ENCODE measurements around the gene SOWAHC. TPM values are rescaled to one million over a fixed set of nuclear protein-coding genes. Genes with fewer than 3 reads are reported as not detected.

Gene SOWAHC
- total RNA-seq, 5 donors from 2014 or later (not counting 1 experiment from before 2014, with no cell fraction given) = 0.56 to 2.1 (median 0.66) TPM

DNA sequence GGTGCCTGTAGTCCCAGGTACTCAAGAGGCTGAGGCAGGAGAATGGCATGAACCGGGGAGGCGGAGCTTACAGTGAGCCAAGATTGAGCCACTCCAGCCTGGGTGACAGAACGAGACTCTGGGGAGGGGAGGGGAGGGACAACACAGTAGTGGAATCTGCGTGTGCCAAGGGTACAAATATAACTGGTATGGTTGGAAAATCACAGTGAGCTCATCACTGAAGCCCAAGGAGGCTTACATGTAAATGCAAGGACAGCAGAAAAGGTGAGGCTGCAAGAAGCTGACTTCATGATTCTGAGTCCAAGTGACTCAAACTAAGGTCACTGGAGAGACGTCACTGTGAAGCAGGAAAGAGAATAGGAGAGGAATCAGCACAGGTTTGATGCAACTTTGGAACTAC lies 9.6 kb upstream of the SOWAHC start:
- Histone ChIP-seq H3K27ac (ENCODE audit: low read length) (no peak overlapping the region), H3K36me3 (ENCODE audit: control insufficient read depth in 2 of 2, extremely low read depth in 1 of 2, insufficient read depth in 1 of 2, low read length in 1 of 2) (no peaks in the 10 kb centered on the region), H3K4me3 (ENCODE audit: control insufficient read depth in 1 of 2, extremely low read depth in 1 of 2, low read length in 1 of 2) (no peak overlapping the region), H3K9me3 (no peaks in the 10 kb centered on the region), H3K4me1 (ENCODE audit: control insufficient read depth in 1 of 2, extremely low read depth in 1 of 2, insufficient read depth in 2 of 2, low read length in 2 of 2) (peaks cover 0 to 2% of the 10 kb centered on the region in 2 experiments), H3K27me3 (replicated peaks in 1 of 2; ENCODE audit: control insufficient read depth in 2 of 2, extremely low read depth in 1 of 2, insufficient read depth in 2 of 2, low read length in 1 of 2) (peaks cover 0 to 21% of the 10 kb centered on the region in 2 experiments)
- H3K9me3 Mint-ChIP-seq = peaks cover 0 to 3% (median 0%) of the 10 kb centered on the region in 3 donors
- H3K27me3 Mint-ChIP-seq = peaks cover 42 to 59% of the 10 kb centered on the region in 2 donors
- no peaks in the 10 kb centered on the region for H3K36me3 Mint-ChIP-seq
- H3K4me1 Mint-ChIP-seq = peaks cover 4 to 8% (median 5%) of the 10 kb centered on the region in 3 donors
- ChIA-PET POLR2A (no interaction called here), CTCF (no interaction called here)
- H3K27ac Mint-ChIP-seq = no peak overlapping the region
- DNase-seq (no peak), ATAC-seq (replicated peaks in 1 of 4) (no peak)
- no peak overlapping the region for H3K4me3 Mint-ChIP-seq
- WGBS (ENCODE audit: insufficient coverage) = 92% methylated on average over 2 of the region's 5 CpGs

GRCh38 chr2:109607766-109608165 lies 6.4 kb upstream of the SOWAHC start:
- H3K9me3 Mint-ChIP-seq = peaks cover 0 to 5% (median 5%) of the 10 kb centered on the region in 3 donors
- ChIA-PET CTCF (no interaction called here), POLR2A (no interaction called here)
- DNase-seq (no peak), ATAC-seq (replicated peaks in 1 of 4) (no peak)
- WGBS (ENCODE audit: insufficient coverage) = no CpG with 5 or more reads among the region's 2 CpGs
- no peak overlapping the region for H3K4me3 Mint-ChIP-seq
- H3K9me3 ChIP-seq = peaks cover 2% of the 10 kb centered on the region
- H3K36me3 Mint-ChIP-seq = no peaks in the 10 kb centered on the region
- peaks cover 8 to 10% (median 10%) of the 10 kb centered on the region in 3 donors for H3K4me1 Mint-ChIP-seq
- H3K27me3 Mint-ChIP-seq = peaks cover 45 to 53% of the 10 kb centered on the region in 2 donors
- H3K27ac Mint-ChIP-seq = no peak overlapping the region
- H3K27ac ChIP-seq (ENCODE audit: low read length) = no peak overlapping the region
- H3K36me3 ChIP-seq (ENCODE audit: control insufficient read depth in 2 of 2, extremely low read depth in 1 of 2, insufficient read depth in 1 of 2, low read length in 1 of 2) = no peaks in the 10 kb centered on the region
- peaks cover 0 to 2% of the 10 kb centered on the region in 2 experiments for H3K4me1 ChIP-seq (ENCODE audit: control insufficient read depth in 1 of 2, extremely low read depth in 1 of 2, insufficient read depth in 2 of 2, low read length in 2 of 2)
- H3K27me3 ChIP-seq (replicated peaks in 1 of 2; ENCODE audit: control insufficient read depth in 2 of 2, extremely low read depth in 1 of 2, insufficient read depth in 2 of 2, low read length in 1 of 2) = peaks cover 0 to 26% of the 10 kb centered on the region in 2 experiments
- no peak overlapping the region for H3K4me3 ChIP-seq (ENCODE audit: control insufficient read depth in 1 of 2, extremely low read depth in 1 of 2, low read length in 1 of 2)

GRCh38 chr2:109609352-109610024 lies 4.7 kb upstream of the SOWAHC start:
- H3K4me1 Mint-ChIP-seq = peaks cover 10 to 19% (median 16%) of the 10 kb centered on the region in 3 donors
- DNase-seq = no peak
- CTCF ChIA-PET = no interaction called here
- no CpG with 5 or more reads among the region's 8 CpGs for WGBS (ENCODE audit: insufficient coverage)
- Histone ChIP-seq H3K36me3 (ENCODE audit: control insufficient read depth in 2 of 2, extremely low read depth in 1 of 2, insufficient read depth in 1 of 2, low read length in 1 of 2) (no peaks in the 10 kb centered on the region), H3K4me3 (ENCODE audit: control insufficient read depth in 1 of 2, extremely low read depth in 1 of 2, low read length in 1 of 2) (no peak overlapping the region), H3K4me1 (ENCODE audit: control insufficient read depth in 1 of 2, extremely low read depth in 1 of 2, insufficient read depth in 2 of 2, low read length in 2 of 2) (peaks cover 0 to 9% of the 10 kb centered on the region in 2 experiments), H3K27ac (ENCODE audit: low read length) (no peak overlapping the region), H3K27me3 (replicated peaks in 1 of 2; ENCODE audit: control insufficient read depth in 2 of 2, extremely low read depth in 1 of 2, insufficient read depth in 2 of 2, low read length in 1 of 2) (peaks cover 6 to 33% of the 10 kb centered on the region in 2 experiments), H3K9me3 (peaks cover 2% of the 10 kb centered on the region)
- peaks cover 49 to 56% of the 10 kb centered on the region in 2 donors for H3K27me3 Mint-ChIP-seq
- H3K9me3 Mint-ChIP-seq = peaks cover 0 to 9% (median 5%) of the 10 kb centered on the region in 3 donors
- H3K4me3 Mint-ChIP-seq = peak overlapping the region in 1 of 3 donors; percentile 41
- POLR2A ChIA-PET = no interaction called here
- ATAC-seq (replicated peaks in 1 of 4) = no peak
- no peak overlapping the region for H3K27ac Mint-ChIP-seq
- H3K36me3 Mint-ChIP-seq = no peaks in the 10 kb centered on the region

- peaks cover 2% of the 10 kb centered on the region for H3K9me3 ChIP-seq
- Mint-ChIP-seq H3K27ac (no peak overlapping the region), H3K4me3 (no peak overlapping the region), H3K36me3 (no peaks in the 10 kb centered on the region), H3K4me1 (peaks cover 10 to 26% (median 21%) of the 10 kb centered on the region in 3 donors), H3K9me3 (peaks cover 0 to 9% (median 5%) of the 10 kb centered on the region in 3 donors), H3K27me3 (peaks cover 56 to 57% of the 10 kb centered on the region in 2 donors)
- no peak overlapping the region for H3K4me3 ChIP-seq (ENCODE audit: control insufficient read depth in 1 of 2, extremely low read depth in 1 of 2, low read length in 1 of 2)
- peaks cover 0 to 20% of the 10 kb centered on the region in 2 experiments for H3K4me1 ChIP-seq (ENCODE audit: control insufficient read depth in 1 of 2, extremely low read depth in 1 of 2, insufficient read depth in 2 of 2, low read length in 2 of 2)
- ATAC-seq (replicated peaks in 1 of 4) (no peak), DNase-seq (no peak)
- H3K27ac ChIP-seq (ENCODE audit: low read length) = no peak overlapping the region
- POLR2A ChIA-PET = interaction anchor here in 1 of 2 donors (0.6 kb wide), 1 partner anchor 87 kb away, joined by 4 read pairs; no protein-coding TSS in a partner anchor
- H3K27me3 ChIP-seq (replicated peaks in 1 of 2; ENCODE audit: control insufficient read depth in 2 of 2, extremely low read depth in 1 of 2, insufficient read depth in 2 of 2, low read length in 1 of 2) = peaks cover 10 to 46% of the 10 kb centered on the region in 2 experiments
- no CpG with 5 or more reads among the region's 5 CpGs for WGBS (ENCODE audit: insufficient coverage)
- CTCF ChIA-PET = no interaction called here
- no peaks in the 10 kb centered on the region for H3K36me3 ChIP-seq (ENCODE audit: control insufficient read depth in 2 of 2, extremely low read depth in 1 of 2, insufficient read depth in 1 of 2, low read length in 1 of 2)
These were observed 2.6 kb upstream of the SOWAHC start for GRCh38 chr2:109611467-109612095.

DNA sequence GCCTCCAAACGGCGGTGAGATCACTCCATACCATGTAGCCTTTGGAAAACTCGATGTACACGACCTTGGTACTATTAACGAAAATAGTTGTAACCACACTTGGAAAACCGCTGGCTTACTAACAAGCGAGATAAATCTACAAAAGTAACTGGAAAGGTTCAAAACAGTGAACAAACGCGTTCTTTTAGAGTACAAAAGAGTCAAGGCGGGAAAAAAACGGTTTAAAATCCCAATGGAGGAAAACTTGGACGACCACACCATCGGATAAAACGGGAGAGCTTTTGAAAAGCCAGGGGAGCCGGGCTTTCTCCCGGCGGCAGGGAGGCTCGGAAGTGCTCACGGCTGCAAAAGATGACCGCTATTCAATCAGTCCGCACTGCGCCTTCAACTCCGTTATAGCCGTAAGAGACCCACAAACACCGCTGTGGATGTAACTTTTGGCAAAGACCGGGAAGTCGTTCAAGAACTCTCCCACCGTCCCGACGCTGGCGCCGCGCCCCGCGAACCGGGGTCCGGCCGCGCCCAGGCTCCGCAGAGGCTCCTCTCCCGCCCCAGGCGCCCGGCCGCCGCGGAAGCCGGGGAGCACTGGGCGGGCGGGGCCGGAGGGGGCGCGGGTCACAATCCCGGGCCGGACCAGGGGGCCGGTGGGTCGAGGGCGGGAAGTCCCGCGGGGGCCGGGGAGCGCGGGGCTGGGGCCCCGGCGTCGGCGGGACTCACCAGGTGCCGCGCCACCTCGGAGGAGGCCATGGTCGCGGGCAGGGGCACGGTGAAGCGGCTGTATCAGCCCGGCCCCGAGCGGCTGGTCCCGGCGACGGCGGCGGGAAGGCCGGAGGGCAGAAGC lies 863 bp upstream of the SOWAHC start:
- H3K27ac Mint-ChIP-seq = peak overlapping the region in 1 of 2 donors; percentile 71
- no peaks in the 10 kb centered on the region for H3K36me3 ChIP-seq (ENCODE audit: control insufficient read depth in 2 of 2, extremely low read depth in 1 of 2, insufficient read depth in 1 of 2, low read length in 1 of 2)
- H3K27me3 Mint-ChIP-seq = peaks cover 60 to 64% of the 10 kb centered on the region in 2 donors
- H3K27ac ChIP-seq (ENCODE audit: low read length) = no peak overlapping the region
- peaks cover 2% of the 10 kb centered on the region for H3K9me3 ChIP-seq
- H3K27me3 ChIP-seq (replicated peaks in 1 of 2; ENCODE audit: control insufficient read depth in 2 of 2, extremely low read depth in 1 of 2, insufficient read depth in 2 of 2, low read length in 1 of 2) = peaks cover 16 to 49% of the 10 kb centered on the region in 2 experiments
- peaks cover 0 to 9% (median 5%) of the 10 kb centered on the region in 3 donors for H3K9me3 Mint-ChIP-seq
- peak in 2 of 35 experiments; percentile 7 to 21 for DNase-seq
- H3K36me3 Mint-ChIP-seq = no peaks in the 10 kb centered on the region
- ATAC-seq (replicated peaks in 1 of 4) = peak in 1 of 4 experiments; percentile 3
- ChIA-PET CTCF (interaction anchor here in 1 of 2 donors (0.6 kb wide), 1 partner anchor 67 kb away, joined by 3 read pairs; no protein-coding TSS in a partner anchor), POLR2A (no interaction called here)
- WGBS (ENCODE audit: insufficient coverage) = 5% methylated on average over 77 of the region's 82 CpGs
- H3K4me1 Mint-ChIP-seq = peaks cover 10 to 26% (median 21%) of the 10 kb centered on the region in 3 donors
- H3K4me3 ChIP-seq (ENCODE audit: control insufficient read depth in 1 of 2, extremely low read depth in 1 of 2, low read length in 1 of 2) = peak overlapping the region; percentile 47 to 54
- peak overlapping the region; percentile 69 to 82 (median 81) for H3K4me3 Mint-ChIP-seq
- H3K4me1 ChIP-seq (ENCODE audit: control insufficient read depth in 1 of 2, extremely low read depth in 1 of 2, insufficient read depth in 2 of 2, low read length in 2 of 2) = peaks cover 0 to 20% of the 10 kb centered on the region in 2 experiments

All from T-cell (primary cell).